HG02623 (cell line): ENCODE data around the gene NXT1.
A peak's percentile ranks its signal among the peaks of the same experiment; 100 is the strongest.
"Not testable (repeated sequence)": the region's sequence is repeated elsewhere in the genome, so short reads cannot be mapped to it uniquely, and the experiment has no call there.

ENCODE experiments used
- ATAC-seq: cut with Tn5 transposase; IDR thresholded peaks from one replicate; pipeline ENCODE4 v1.9.1; 2021; ENCODE audit warnings: moderate library complexity; ENCODE audit not compliant: unreplicated experiment

NXT1 gene

DNA sequence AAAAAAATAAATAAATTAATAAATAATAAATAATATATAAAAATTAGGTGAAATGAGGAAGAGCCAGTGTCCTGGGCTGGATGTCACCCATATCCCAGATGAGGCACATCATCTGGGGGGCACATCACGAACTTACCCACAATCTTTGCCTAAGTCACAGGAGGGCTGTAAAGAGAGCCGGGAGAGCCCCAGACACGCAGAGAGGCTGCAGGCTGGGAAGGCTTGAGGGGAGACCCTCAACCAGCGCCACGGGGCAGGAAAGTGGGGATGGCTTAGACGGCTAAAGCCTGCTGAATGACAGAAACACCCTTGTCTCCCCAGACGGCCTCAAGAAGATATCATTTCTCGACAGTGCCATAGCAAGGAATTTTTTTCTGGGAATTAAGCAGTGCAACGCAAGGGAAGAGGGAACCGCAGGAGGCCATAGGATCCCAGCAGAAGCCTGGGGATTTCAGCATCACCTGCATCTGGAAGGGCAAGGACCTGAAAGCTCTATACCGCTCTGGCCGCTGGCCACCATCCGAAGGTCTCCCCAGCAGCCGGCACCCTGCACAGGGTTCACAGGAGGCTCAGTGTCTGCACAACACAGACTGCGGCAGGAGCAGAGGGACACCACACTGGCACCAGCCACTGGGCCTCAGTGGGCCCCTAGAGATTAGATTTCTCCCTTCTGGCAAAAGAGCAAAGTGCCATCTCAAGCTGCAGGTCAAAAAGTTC is 22.8 kb upstream of the NXT1 start:
- no peak for ATAC-seq

GRCh38 chr20:23331450-23332350 is 18.9 kb upstream of the NXT1 start:
- no peak for ATAC-seq

DNA sequence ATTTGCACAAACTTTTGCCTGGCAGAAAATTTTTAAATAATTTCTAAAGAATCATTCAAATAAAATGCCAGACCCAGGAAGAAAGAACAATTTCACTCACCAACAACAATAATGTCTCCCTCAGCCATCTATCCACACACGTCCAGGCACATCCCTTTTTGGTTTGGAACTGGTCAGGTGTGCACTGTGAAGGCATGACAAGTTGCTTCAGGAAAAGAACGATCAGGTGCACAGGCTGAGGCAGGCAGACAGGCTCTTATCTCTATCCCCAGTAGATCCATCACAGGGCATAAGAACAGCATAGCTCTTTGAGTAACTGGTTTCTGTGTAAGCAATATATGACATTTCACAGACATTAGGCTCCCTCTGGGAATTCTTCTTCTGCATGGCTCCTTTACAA is 18.1 kb upstream of the NXT1 start:
- ATAC-seq = no peak

DNA sequence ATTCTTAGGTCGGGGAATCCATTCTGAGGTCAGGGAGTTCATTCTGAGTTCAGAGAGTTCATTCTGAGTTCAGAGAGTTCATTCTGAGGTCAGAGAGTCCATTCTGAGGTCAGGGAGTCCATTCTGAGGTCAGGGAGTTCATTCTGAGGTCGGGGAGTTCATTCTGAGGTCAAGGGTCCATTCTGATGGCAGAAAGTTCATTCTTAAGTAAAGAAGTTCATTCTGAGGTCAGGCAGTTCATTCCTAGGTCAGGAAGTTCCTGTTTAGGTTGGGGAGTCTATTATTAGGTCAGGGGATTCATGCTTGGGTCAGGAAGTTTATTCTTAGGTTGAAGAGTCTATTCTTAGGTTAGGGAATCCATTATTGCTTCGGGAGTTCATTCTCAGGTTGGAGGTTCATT is 16.5 kb upstream of the NXT1 start:
- no peak for ATAC-seq

DNA sequence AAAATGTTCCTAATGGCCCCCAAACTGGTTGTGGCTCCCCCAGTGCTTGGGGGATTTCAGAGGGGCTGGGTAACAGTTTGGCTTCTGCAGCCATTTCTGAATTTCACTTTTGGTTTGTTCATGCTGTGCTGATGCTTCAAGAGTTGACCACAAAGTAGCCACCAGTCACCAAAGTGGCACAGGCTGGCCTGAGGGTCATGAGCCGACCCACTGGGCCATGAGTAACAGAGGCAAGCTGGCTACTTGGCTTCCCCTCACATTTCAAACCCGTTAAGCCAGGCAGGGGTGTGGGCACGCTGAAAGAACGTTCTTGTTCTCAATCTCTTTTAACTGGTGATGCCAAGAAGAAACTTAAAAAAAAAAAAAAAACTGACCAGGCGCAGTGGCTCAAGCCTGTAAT is 15.1 kb upstream of the NXT1 start:
- no peak for ATAC-seq

DNA sequence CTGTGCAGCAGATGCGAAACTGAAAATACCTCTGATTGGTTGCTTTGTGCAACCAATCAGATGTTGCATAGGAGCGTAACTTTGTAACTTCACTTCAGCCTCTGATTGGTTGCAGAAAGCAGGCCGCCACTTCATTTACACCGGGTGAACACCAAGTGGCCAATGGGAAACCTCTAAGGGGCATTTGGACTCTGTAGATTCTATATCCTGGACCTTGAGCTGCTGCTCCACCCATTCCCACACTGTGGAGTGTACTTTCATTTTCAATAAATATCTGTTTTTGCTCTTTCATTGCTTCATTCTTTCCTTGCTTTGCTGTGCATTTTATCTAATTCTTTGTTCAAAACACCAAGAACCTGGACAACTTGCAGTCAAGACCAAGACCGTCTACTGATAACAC is 14.1 kb upstream of the NXT1 start:
- no peak for ATAC-seq

DNA sequence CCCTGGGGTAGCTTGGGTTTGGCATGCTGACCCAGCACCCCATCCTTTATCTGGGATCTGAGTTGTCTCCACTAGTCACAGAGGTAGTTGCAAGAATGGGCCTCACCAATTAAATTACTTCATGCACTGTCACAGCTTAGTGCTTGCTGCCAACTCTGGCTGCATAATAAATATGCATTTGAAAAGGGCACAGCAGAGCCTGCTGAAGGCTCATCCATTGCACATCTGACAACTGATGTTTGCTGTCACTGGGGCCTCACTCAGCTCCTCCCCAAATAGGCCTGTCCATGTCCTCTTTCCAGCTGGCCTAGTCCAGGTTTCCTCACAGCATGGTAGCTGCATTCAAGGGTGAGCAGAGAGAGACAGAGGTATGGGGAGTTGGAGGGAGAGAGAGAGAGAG is 13.3 kb upstream of the NXT1 start:
- no peak for ATAC-seq

DNA sequence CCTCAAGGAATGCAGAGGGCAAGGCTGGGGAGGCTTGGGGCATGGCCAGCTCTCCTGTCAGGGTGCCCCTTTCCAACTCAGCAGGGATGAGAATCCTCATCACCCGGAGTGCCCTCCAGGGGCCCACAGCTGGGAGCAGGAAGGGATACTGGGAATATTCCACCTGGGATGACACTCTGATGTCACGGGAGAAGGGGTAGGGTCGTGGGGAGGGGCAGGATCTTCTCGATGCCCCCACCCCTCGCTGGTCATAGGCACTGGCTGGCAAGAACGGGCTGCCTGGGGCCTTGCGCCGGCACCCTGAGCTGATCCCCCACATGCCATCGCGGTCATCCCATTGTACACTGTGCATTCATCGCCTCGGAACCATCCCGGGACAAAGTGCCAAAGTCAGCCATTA is 10.6 kb upstream of the NXT1 start:
- no peak for ATAC-seq

GRCh38 chr20:23340524-23340923 is 10.1 kb upstream of the NXT1 start:
- ATAC-seq = no peak

DNA sequence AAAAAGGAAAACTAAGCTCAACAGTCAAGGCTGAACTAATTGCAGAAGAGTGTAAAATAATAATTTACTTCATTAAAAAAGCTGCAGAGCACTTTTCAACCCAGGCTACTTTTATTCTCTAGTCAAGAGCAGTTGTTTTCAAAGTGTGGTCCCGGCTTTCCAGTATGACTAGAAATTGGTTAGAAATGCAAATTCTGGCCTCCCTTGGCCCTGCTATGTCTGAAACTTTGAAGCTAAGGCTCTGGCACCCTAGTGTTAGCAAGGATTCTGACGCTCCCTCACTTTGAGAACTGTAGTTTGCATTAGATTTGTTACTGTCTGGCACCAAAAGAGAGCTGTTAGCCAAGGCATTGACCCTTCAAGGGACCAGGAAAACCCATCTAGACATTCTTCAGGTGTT is 9.5 kb upstream of the NXT1 start:
- no peak for ATAC-seq

- ATAC-seq = no peak
Measured at GRCh38 chr20:23343590-23343989, 7.0 kb upstream of the NXT1 start.

GRCh38 chr20:23344336-23344735 is 6.3 kb upstream of the NXT1 start:
- no peak for ATAC-seq

DNA sequence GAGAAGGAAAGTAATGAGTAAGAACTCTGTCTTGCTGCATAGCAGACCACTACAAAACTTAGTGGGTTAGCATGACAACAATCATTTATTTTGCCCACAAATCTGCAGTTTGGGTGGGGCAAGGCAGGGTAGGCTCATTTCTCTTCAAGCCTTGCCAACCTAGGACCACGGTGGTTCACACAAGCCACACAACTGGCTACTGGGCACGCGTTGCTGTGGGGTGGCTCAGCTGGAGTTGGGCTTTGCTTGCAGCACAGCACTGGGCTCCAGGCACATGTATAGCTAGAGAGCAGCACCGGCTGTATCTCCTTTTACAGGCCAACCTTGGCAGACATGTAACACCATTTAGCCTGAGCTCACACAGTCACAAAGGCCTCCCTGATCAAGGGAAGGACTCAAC is 4.6 kb upstream of the NXT1 start:
- ATAC-seq = no peak

DNA sequence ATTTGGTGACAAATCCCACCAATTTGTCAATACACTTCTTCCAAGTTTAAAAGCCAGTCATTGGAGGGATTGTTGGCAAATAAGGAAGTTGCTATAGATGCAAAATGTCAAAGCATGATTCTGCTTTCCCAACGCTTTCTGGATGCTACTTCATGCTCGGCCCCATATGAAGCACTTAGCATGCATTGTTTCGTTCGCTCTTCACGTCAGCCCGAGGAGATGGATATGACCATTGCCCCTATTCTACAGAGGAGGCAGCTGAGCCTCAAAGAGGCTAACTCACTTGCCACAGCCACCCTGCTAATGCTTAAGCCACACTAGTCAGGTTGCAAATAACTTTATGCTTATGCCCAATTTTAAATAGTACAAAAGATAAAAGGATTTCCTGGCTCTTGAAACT is 2.8 kb upstream of the NXT1 start:
- ATAC-seq = no peak

- ATAC-seq = not testable (repeated sequence)
Measured at GRCh38 chr20:23348510-23348909, 2.1 kb upstream of the NXT1 start.

- peak; percentile 41 for ATAC-seq
Measured at GRCh38 chr20:23349338-23350195, 1.0 kb upstream of the NXT1 start.

- ATAC-seq = peak; percentile 20
Measured at GRCh38 chr20:23350904-23351838, 580 bp downstream of the NXT1 start.

GRCh38 chr20:23356203-23356602 is 5.6 kb downstream of the NXT1 start:
- ATAC-seq = no peak

DNA sequence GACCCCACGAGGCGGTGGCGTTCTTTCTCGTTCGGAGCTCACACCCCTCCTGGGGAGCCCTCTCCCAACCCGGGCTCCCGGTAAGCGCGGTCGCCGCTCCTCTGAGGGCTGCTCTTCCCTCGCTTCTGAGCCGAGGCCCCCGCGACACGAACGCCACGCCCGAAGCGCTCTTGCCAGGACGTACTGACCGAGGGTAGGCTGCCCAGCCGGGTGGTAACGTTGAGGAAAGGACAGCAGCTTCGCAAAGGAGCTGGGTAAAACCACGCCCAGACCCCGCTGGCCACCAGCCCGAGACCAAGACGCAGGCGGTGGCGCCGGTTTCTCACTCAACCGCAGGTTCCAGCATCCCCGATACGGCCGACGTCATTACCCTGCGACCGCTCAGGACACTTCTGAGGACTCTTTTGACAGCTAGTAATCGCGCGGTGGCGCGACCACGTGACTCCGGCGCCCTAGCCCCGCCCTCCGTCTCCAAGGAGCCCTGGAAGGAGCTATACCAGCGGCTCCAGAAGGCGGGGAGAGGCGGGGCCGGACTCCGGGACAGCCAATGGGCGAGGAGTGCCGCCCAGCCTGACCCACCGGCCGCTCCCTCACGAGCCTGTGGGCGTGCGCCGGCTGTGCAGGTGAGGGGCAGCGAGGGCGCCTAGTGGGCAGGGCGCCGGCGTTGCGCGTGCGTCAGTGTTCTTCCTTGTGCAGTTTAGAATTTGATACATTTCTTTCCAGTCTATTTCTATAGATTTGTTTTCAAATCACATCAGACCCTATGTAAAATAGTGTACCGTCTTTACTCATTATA is 7.4 kb downstream of the NXT1 start:
- ATAC-seq = peak; percentile 70

- ATAC-seq = no peak
Measured at GRCh38 chr20:23358563-23358906, 7.9 kb downstream of the NXT1 start.
